HG03095 (cell line): Measurements from ENCODE around the gene CD300LG.
"Not testable (repeated sequence)": the region's sequence is repeated elsewhere in the genome, so short reads cannot be mapped to it uniquely, and the experiment has no call there.

Source experiments
- ATAC-seq: cut with Tn5 transposase; IDR thresholded peaks from one replicate; pipeline ENCODE4 v1.9.1; 2021; ENCODE audit warnings: moderate library complexity; ENCODE audit not compliant: unreplicated experiment

Gene CD300LG

GRCh38 chr17:43823350-43824084, 23.5 kb upstream of the CD300LG start:
- ATAC-seq: no peak

- ATAC-seq: no peak
These were observed 21.4 kb upstream of the CD300LG start for GRCh38 chr17:43825567-43825966.

- no peak for ATAC-seq
These were observed 20.8 kb upstream of the CD300LG start for GRCh38 chr17:43826206-43826605.

- no peak for ATAC-seq
These were observed 19.4 kb upstream of the CD300LG start for GRCh38 chr17:43827596-43827995.

- no peak for ATAC-seq
These were observed 17.2 kb upstream of the CD300LG start for GRCh38 chr17:43829738-43830137.

GRCh38 chr17:43830510-43831140, 16.4 kb upstream of the CD300LG start:
- ATAC-seq: no peak

GRCh38 chr17:43831633-43832032, 15.3 kb upstream of the CD300LG start:
- no peak for ATAC-seq

- no peak for ATAC-seq
These were observed 14.6 kb upstream of the CD300LG start for GRCh38 chr17:43832168-43832975.

- ATAC-seq: no peak
These were observed 13.8 kb upstream of the CD300LG start, which contains the start of gene MPP3 for GRCh38 chr17:43832976-43833829. Gene MPP3 (minus strand): TSS chr17:43833146. CDS start chr17:43831906, 1,240 bp downstream.

- ATAC-seq: no peak
These were observed 12.9 kb upstream of the CD300LG start for GRCh38 chr17:43834106-43834505.

GRCh38 chr17:43839670-43840108, 7.3 kb upstream of the CD300LG start:
- ATAC-seq: no peak

- ATAC-seq: no peak
These were observed 6.2 kb upstream of the CD300LG start for GRCh38 chr17:43840814-43841213.

GRCh38 chr17:43841282-43841681, 5.7 kb upstream of the CD300LG start:
- ATAC-seq: no peak

- not testable (repeated sequence) for ATAC-seq
These were observed 4.6 kb upstream of the CD300LG start for GRCh38 chr17:43842091-43842974.

- no peak for ATAC-seq
These were observed 4.0 kb upstream of the CD300LG start for GRCh38 chr17:43842975-43843325.

- no peak for ATAC-seq
These were observed 2.7 kb upstream of the CD300LG start for GRCh38 chr17:43844241-43844640.

- no peak for ATAC-seq
These were observed 1.2 kb upstream of the CD300LG start for GRCh38 chr17:43845766-43846165.

- no peak for ATAC-seq
These were observed 709 bp upstream of the CD300LG start for GRCh38 chr17:43846221-43846712.

- ATAC-seq: no peak
These were observed 1.6 kb downstream of the CD300LG start for GRCh38 chr17:43848601-43849000.

- ATAC-seq: no peak
These were observed 2.1 kb downstream of the CD300LG start for GRCh38 chr17:43849116-43849515.
